K562 (cell line): ENCODE results near the gene RILP. TPM values are rescaled to one million over a fixed set of nuclear protein-coding genes. Genes with fewer than 3 reads are reported as not detected.
A peak's percentile ranks its signal among the peaks of the same experiment; 100 is the strongest.

Experiments used
- ARNT ChIP-seq, 2 experiments: fragments of 450-650 bp; IDR thresholded peaks; 2 replicates each; pipeline ENCODE4 v1.6.1; 2016; ENCODE audit warnings: mild to moderate bottlenecking in 1 of 2
- EHMT2 ChIP-seq: fragments of 450-650 bp; IDR thresholded peaks from 2 replicates; pipeline ENCODE4 v1.6.1; 2018; ENCODE audit warnings: antibody characterized with exemption
- FOXK2 ChIP-seq, 2 experiments: fragments of 450-650 bp; IDR thresholded peaks in 1 of 2; conservative IDR thresholded peaks in 1 of 2; 2 replicates each; pipeline ENCODE4 v1.6.1; 2016; ENCODE audit warnings: low read depth in 2 of 2, mild to moderate bottlenecking in 1 of 2
- MCM2 ChIP-seq: fragments of 450-650 bp; IDR thresholded peaks from 2 replicates; pipeline ENCODE4 v1.6.1; 2017; ENCODE audit warnings: low read depth, mild to moderate bottlenecking
- NCOA6 ChIP-seq: fragments of 450-650 bp; IDR thresholded peaks from 2 replicates; pipeline ENCODE4 v1.6.1; 2017; ENCODE audit warnings: mild to moderate bottlenecking
- NR3C1 ChIP-seq: sonication (generic); formaldehyde crosslinking; IDR thresholded peaks from 2 replicates; pipeline ENCODE4 v1.8.1; 2022; ENCODE audit warnings: missing genetic modification reagents
- RB1 ChIP-seq: fragments of 450-650 bp; IDR thresholded peaks from 2 replicates; pipeline ENCODE4 v1.6.1; 2017; ENCODE audit warnings: low read depth, mild to moderate bottlenecking
- XRCC4 ChIP-seq: IDR thresholded peaks from one replicate; pipeline ENCODE4 v1.6.1; 2011; ENCODE audit not compliant: insufficient read depth, insufficient read length; ENCODE audit errors: extremely low read depth
- ZNF12 ChIP-seq: sonication (generic); formaldehyde crosslinking; IDR thresholded peaks from 2 replicates; pipeline ENCODE4 v1.4.0; 2020; ENCODE audit warnings: mild to moderate bottlenecking, missing genetic modification reagents
- ZNF282 ChIP-seq: sonication (generic); formaldehyde crosslinking; IDR thresholded peaks from 2 replicates; pipeline ENCODE4 v1.8.1; 2023; ENCODE audit warnings: missing genetic modification reagents
- ZNF699 ChIP-seq: fragments of 250-450 bp; sonication (Bioruptor Pico); IDR thresholded peaks from 2 replicates; pipeline ENCODE4 v1.8.0; 2021; ENCODE audit warnings: mild to moderate bottlenecking, moderate library complexity; ENCODE audit not compliant: insufficient replicate concordance
- ZNF79 ChIP-seq: fragments of 250-450 bp; sonication (Bioruptor Pico); IDR thresholded peaks from 2 replicates; pipeline ENCODE4 v1.4.0; 2020; ENCODE audit warnings: low read depth, mild to moderate bottlenecking, moderate library complexity
- polyA plus RNA-seq, 8 experiments: library from polyadenylated mRNA; depleted of rRNA in 4 of 8; stranded (reverse) in 5 of 8; unstranded in 3 of 8; fragments of >200 nt; fragmentation: Nextera tagmentation in 2 of 8; fragmentation: Illumina TruSeq in 1 of 8; extraction: Ambion mirVana in 2 of 8; extraction: Trizol in 1 of 8; gene quantifications; 2 replicates each; pipeline versions ENCODE4 v1.2.1 to v1.2.3, GENCODE V29; 2011 to 2014; ENCODE audit warnings: inconsistent platforms in 1 of 8, missing spikeins in 1 of 8
- total RNA-seq, 7 experiments: library from RNA; depleted of rRNA in 6 of 7; stranded (reverse); fragments of >200 nt in 6 of 7; fragmentation: Illumina TruSeq in 2 of 7; extraction: Trizol in 2 of 7; gene quantifications; 2 replicates each; pipeline versions ENCODE4 v1.2.1 to v1.2.3, GENCODE V29; 2011 to 2021; ENCODE audit warnings: low replicate concordance in 1 of 7
- TF ChIP-seq, protein P1 (sequence below): fragments of 250-450 bp; sonication (Bioruptor Pico); IDR thresholded peaks from 2 replicates; pipeline ENCODE4 v1.4.0; 2020; ENCODE audit warnings: borderline replicate concordance
- TF ChIP-seq, protein P2 (sequence below), 2 experiments: fragments of 450-650 bp; IDR thresholded peaks; 2 replicates each; pipeline ENCODE4 v1.6.1; 2018; ENCODE audit warnings: mild to moderate bottlenecking in 2 of 2, low read depth in 1 of 2; ENCODE audit not compliant: partially characterized antibody in 2 of 2
- TF ChIP-seq, protein P3 (sequence below): fragments of 450-650 bp; IDR thresholded peaks from 2 replicates; pipeline ENCODE4 v1.6.1; 2016; ENCODE audit warnings: borderline replicate concordance

Gene RILP
- total and polyA plus RNA-seq, 9 of the 15 experiments (the other 6 are each of a cell fraction or from before 2014, with no cell fraction given), result 0.75 to 54.9 (median 27.8) TPM

DNA sequence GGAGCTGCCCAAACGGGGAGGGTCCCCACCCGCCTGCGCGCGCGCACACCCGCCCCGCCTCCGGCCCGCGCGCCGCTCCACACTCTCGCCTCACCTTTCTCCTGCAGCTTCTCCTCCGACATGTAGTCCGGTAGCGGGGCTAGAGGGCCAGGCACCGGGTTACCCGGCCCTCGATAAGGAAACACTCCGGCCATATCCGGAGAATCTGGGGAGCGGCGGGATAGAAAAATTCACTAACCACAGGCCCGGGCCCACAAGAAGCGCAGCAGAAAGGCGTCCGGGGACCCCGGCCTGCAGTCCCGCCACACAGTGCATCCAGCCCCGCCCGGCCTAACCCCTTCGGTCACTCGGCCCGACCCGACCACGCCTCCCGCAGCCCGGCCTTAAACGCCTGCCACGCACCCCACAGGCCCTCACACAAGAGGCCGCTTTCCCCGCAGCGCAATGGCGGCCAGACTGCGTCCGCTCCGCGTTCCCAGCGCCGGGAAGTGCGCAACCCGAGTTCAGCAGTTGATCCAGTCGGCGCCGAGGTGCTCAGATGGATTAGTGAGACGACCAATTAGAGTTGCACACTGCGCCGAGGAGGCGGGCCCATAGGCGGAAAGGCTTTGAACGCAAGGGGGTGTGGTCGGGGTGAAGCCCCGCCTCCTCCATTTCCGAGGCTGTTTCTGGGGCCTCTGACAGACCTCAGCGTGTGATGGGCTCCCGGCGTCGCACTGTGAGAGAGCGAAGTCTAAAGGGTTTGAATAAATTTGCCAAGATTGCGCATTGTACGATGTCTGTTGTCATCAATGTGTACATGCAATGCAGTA lies 34.9 kb upstream of the RILP start, which contains the start of gene PRPF8 (continued):
- TF ChIP-seq ZNF79 (CRISPR knock-in tag) (no peak), FOXK2 (conservative IDR thresholded peaks at IDR 0.05 in 1 of 2, IDR thresholded peaks at IDR 0.05 in 1 of 2; ENCODE audit: low read depth in 2 of 2) (no peak; a peak in 1 of 4 replicates), ZNF699 (CRISPR knock-in tag) (no peak), ZNF12 (CRISPR knock-in tag) (no peak), MCM2 (no peak), NR3C1 (no peak), ZNF282 (CRISPR knock-in tag) (no peak), RB1 (0 out of 2 replicates have a peak, but pooled peaks have one; percentile 11), EHMT2 (no peak), NCOA6 (no peak), ARNT (IDR thresholded peaks at IDR 0.05) (no peak), XRCC4 (no peak)
- TF ChIP-seq, protein P1, sequence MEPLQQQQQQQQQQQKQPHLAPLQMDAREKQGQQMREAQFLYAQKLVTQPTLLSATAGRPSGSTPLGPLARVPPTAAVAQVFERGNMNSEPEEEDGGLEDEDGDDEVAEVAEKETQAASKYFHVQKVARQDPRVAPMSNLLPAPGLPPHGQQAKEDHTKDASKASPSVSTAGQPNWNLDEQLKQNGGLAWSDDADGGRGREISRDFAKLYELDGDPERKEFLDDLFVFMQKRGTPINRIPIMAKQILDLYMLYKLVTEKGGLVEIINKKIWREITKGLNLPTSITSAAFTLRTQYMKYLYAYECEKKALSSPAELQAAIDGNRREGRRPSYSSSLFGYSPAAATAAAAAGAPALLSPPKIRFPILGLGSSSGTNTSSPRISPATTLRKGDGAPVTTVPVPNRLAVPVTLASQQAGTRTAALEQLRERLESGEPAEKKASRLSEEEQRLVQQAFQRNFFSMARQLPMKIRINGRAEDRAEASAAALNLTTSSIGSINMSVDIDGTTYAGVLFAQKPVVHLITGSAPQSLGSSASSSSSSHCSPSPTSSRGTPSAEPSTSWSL (CRISPR knock-in tag), result no peak
- TF ChIP-seq, protein P2, sequence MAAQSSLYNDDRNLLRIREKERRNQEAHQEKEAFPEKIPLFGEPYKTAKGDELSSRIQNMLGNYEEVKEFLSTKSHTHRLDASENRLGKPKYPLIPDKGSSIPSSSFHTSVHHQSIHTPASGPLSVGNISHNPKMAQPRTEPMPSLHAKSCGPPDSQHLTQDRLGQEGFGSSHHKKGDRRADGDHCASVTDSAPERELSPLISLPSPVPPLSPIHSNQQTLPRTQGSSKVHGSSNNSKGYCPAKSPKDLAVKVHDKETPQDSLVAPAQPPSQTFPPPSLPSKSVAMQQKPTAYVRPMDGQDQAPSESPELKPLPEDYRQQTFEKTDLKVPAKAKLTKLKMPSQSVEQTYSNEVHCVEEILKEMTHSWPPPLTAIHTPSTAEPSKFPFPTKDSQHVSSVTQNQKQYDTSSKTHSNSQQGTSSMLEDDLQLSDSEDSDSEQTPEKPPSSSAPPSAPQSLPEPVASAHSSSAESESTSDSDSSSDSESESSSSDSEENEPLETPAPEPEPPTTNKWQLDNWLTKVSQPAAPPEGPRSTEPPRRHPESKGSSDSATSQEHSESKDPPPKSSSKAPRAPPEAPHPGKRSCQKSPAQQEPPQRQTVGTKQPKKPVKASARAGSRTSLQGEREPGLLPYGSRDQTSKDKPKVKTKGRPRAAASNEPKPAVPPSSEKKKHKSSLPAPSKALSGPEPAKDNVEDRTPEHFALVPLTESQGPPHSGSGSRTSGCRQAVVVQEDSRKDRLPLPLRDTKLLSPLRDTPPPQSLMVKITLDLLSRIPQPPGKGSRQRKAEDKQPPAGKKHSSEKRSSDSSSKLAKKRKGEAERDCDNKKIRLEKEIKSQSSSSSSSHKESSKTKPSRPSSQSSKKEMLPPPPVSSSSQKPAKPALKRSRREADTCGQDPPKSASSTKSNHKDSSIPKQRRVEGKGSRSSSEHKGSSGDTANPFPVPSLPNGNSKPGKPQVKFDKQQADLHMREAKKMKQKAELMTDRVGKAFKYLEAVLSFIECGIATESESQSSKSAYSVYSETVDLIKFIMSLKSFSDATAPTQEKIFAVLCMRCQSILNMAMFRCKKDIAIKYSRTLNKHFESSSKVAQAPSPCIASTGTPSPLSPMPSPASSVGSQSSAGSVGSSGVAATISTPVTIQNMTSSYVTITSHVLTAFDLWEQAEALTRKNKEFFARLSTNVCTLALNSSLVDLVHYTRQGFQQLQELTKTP (IDR thresholded peaks at IDR 0.05; ENCODE audit: low read depth in 1 of 2, partially characterized antibody in 2 of 2), result no peak
- TF ChIP-seq, protein P3, sequence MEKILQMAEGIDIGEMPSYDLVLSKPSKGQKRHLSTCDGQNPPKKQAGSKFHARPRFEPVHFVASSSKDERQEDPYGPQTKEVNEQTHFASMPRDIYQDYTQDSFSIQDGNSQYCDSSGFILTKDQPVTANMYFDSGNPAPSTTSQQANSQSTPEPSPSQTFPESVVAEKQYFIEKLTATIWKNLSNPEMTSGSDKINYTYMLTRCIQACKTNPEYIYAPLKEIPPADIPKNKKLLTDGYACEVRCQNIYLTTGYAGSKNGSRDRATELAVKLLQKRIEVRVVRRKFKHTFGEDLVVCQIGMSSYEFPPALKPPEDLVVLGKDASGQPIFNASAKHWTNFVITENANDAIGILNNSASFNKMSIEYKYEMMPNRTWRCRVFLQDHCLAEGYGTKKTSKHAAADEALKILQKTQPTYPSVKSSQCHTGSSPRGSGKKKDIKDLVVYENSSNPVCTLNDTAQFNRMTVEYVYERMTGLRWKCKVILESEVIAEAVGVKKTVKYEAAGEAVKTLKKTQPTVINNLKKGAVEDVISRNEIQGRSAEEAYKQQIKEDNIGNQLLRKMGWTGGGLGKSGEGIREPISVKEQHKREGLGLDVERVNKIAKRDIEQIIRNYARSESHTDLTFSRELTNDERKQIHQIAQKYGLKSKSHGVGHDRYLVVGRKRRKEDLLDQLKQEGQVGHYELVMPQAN, result no peak
